Esophagus mucosa (tissue), 1 donor: Measurements from ENCODE around the gene CBX5. TPM values are rescaled to one million over a fixed set of nuclear protein-coding genes. Genes with fewer than 3 reads are reported as not detected.

Source experiments
- ATAC-seq: fragments of 200-7000 bp; cut with Tn5 transposase; one replicate; pipeline ENCODE4 v1.9.1; 2020
- total RNA-seq: library from RNA; stranded (reverse); gene quantifications from one replicate; pipeline ENCODE4 v1.2.4, GENCODE V29; 2023
- donor health status: DM: yes; HTN: yes; CAD: no.

Gene CBX5
- total RNA-seq, 1 donor from 2014 or later = 44.0 TPM

DNA sequence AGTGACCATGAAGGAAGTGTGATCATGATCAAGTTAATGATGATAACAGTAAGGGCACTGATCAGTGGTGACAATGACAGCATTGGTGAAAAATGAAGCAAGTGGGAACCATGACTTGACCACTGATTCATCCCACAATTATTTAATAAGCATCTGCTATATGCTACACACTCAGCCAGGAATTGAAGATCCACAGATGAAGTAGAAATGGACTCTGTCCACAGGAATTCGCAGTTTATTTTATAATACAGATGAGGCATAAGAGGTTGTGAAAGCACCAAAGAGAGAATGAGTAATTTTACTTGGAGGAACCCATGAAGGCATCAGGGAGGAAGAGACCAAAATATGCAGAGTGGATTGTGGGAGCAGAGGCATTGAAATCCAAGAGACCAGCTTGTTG lies 57.3 kb downstream of the CBX5 start:
- no peak for ATAC-seq

DNA sequence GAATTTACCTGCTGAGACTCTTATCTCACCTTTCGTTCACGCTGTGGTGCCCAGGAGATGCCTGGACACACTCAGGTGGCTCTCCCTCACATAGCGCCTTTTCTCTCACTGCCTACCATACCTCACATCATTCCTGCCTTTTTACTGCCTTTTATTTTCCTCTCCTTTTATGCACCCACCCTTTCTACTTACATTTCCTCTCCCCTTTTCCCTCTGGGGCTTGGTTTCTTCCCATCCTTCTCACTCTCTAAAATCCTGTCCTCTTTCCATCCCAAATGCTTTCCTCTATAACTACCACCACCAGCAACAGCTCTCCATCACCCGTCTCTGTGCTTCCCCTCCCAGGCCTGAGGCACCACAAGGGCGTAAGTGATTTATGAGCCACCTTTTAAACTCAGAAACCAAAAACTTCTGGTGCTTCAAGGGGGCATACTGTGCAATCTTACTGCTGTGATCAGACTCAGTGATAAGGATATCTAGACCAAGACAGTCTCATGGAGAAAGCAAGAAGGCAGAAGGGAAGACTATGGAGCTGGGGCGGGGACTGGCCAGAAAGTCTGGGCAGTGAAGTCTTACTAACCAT lies 58.4 kb downstream of the CBX5 start:
- ATAC-seq = no peak

DNA sequence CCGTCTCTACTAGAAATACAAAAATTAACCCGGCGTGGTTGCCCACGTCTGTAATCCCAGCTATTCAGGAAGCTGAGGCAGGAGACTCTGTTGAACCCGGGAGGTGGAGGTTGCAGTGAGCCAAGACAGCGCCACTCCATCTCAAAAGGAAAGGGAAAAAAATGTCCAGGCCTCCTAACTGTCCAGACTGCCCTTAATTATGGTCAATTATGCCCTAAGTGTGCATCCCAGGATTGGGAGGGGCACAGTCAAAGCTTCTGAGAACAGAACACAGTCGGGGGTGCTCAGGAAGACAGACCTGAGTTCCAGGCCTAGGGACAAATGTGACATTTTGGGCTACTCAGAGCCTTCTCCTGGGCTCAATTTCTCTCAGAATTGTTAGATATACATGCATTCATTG lies 59.4 kb downstream of the CBX5 start:
- ATAC-seq = no peak

DNA sequence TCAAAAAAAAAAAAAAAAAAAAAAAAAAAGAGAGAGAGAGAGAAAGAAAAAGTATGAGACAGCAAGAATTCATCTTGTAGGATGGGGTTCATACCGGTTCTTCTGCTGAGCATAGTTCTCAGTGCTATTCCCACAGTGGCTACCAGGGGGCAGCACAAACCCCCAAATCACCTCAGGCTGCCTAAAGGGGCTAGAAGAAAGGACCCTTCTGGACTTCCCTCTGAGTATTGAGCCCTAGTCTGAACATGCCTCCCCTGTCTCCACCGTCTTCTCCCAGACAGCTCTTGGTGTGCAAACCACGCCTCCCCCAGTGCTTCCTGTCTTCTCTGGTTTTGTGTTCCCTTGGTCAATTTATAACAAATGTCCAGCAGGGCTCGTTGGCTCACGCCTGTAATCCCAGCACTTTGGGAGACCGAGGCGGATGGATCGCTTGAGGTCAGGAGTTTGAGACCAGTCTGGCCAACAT lies 59.8 kb downstream of the CBX5 start:
- ATAC-seq = peak; percentile 65

DNA sequence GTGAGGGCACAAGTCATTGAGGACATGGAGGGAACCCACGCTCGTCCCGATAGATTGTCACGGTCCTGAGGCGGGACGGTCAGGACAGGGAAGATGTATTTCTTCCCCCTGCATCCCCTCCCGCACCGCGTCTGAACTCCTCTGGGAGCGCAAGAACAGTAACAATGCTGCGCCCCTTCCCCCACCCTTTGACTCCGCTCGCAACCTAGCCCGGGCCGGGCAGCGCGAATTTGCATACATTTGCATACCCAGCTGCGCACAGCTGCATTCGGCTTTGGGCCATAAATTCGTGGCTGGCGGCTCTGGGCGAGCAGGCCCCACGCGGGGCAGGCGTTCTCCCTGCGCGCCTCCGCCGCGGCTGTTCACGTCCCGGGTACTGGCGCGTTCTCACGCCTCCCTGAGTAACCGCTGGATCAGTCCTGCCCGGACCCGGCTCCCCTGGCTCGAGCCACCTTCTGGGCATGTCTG lies 62.1 kb downstream of the CBX5 start:
- peak; percentile 19 for ATAC-seq

DNA sequence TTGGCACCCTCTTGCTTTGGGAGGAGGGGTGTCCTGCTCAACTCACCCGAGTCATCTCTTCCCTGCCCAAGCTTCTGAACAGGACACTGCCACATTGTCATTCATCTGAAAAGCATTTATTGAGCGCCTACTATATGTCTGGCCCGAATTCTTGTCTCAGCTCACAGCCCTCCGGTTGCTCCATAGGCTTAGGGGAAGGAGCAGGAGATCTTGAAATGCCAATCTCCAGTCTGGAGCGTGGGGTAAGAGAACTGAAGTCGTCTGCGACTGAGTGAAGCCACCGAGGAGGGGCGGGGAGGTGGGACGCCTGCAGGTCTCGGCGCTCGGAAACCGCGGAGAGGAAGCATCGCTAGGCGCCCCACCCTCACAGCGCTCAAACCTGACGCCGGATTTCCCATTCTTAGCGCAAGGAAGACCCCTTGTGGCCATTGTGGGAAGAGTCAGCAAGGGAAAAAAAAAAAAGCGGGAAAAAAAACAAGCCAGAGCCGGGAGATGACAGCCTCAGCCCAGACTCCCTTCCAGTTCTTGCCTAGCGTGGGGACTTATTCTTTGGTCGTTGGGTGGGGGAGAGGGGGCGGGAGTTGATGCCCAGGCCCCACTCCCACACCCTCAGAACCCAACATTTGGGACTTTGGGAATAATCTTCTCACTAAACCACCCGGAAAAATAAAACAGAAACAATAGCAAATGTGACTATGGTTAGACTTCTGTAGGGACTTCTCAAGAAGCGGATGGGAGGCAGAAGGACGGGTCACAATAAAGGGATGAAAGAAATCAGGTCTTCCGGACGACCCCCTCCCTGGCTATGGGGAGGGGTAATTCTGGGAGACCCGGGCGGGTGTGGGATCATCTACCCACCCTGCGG lies 62.9 kb downstream of the CBX5 start:
- ATAC-seq = peak; percentile 54

DNA sequence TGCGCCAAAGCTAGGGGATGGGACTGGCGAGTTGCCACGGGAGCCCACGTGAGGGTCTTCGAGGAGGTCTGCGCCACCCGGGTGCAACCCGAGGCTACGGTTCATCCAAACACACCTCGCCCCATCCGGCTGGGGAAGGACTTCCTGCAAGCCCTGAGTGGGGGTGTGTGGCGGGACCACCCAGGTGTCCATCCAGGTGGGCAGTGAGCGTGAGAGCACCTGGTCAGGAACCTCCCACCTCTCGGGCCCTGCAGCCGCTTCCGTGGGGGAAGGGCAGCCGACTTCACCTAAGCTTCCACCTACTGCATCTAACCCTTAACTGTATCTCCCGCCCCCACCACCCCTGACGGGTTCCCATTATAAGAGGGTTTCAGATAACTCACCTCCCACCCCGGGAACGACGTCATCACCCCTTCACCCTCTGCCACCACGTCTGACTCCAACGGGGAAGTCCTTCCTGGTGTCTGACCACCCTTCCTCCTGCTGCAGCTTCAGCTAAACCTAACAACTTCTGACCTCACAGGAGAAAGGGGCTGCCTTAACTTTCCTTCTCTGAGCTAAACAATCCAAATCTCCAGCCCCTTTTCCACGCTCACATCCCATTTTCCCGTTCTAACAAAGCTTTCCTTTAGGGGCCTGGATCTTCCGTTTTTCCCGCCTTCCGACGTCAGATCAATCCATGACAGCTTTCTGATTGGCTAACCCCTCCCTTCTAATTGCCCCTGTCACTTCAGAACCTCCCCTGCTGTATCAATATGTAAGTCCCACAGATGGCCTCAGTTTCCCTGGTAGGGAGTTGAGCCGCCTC lies 63.7 kb downstream of the CBX5 start:
- ATAC-seq = no peak

DNA sequence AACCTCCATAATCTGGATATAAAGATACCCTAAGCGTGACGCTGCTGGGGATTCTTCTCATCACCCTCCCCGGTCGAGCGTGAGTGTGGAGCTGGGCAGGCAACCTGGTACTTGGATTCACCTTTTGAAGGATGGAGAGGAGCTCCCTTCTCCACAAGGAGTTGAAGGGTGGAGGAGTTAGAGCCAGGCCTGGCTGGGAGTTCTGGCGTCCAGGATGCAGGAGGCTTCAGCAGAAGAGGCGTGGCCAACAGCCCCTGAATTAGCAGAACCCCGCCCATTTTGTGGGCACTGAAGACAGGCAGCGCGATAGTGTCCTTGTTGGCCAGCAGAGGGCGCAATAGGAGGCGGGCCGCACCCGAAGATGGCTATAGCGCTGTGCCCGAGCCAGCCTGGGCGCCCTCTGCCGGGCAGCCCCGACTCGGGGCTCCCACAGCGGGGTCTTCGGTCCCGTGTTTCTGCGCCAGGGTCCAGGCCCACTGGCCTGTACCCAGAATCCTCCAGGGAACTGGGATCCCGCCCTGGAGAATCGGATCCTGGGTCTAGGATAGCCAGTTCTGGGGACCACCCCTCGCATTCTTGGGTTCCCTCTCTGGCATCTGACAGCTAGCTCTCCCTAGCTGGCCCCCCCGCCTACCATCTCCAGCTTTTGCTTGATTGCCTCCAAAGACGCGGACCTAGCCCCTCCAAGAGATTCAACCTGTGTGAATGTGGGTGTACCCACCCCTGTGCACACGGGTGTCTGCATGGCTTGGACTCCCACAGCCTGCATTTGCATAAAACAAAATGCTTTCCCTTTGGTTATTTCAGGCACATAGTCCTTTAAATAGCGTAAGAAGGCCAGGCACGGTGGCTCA lies 65.1 kb downstream of the CBX5 start:
- peak; percentile 83 for ATAC-seq

DNA sequence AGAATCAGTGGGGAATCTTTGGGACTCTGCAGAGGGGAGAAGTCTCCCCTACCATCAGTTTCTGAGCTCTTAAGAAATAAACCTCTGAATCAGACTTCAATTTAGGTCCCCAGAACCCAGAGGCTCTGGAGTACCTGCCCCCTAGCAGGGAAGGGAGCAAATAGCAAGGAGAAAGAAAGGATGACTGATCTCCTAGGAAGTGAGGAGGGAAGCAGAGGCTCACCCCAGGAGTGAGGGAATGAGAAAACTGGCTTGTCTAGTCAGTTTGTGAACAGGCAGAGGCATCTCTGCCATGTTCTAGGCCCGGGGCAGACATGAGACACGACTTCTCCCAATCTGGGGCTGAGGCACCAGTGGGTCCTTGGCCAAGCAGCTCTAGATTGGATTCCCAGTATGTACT lies 66.8 kb downstream of the CBX5 start:
- ATAC-seq = no peak

DNA sequence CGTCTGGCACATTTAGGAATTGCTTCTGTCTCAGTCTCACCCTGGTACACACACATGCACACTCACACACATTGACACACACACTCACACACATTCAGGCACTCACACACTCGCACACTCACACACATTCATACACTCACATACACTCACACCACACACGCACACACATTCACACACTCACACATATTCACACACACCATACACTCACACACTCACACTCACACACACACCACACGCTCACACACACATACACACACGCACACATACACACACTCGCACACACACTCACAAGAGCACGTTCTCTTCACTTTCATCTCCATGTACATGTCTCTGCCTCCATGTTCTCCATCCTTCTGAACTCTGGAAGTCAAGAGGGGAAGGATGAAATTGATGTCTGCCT lies 68.0 kb downstream of the CBX5 start:
- no peak for ATAC-seq

DNA sequence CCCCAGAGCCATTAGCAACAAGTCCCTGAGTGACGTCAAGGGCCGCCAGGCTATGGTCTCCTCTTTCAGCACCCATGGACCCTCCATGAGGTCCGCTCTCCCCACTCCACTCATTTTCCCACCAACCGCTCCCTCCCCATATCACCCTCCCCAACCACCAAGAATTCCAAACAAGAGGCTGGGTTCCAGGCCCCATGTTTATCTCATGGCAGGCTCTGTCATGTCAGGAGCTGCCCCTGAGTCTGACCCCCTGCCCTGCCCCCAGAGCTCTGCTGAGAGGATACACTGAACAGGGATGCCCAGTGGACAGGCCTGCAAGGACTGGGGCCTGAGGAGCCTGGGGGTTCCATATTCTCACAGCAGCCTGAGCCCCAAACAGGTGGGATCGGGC lies 69.5 kb downstream of the CBX5 start:
- ATAC-seq = no peak

DNA sequence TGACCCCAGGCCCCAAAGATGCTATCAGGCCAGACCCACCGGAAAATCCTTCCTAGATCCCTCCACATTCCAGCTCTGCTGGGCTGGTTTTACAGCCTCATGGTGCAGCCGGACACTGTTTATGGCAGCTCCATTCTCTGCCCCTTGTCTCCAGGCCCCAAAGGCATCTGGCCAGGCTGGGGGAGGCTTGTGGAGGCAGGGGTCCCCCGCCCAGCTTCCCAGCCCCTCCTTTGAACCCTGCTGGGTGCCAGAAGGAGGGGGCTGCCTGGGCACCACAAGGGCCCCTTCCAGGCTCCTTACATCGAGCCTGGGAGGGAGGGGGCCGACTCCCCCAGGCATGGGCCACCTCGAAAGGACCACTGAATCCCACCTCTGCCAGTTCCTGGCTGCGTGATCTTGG lies 71.3 kb downstream of the CBX5 start:
- ATAC-seq = no peak

DNA sequence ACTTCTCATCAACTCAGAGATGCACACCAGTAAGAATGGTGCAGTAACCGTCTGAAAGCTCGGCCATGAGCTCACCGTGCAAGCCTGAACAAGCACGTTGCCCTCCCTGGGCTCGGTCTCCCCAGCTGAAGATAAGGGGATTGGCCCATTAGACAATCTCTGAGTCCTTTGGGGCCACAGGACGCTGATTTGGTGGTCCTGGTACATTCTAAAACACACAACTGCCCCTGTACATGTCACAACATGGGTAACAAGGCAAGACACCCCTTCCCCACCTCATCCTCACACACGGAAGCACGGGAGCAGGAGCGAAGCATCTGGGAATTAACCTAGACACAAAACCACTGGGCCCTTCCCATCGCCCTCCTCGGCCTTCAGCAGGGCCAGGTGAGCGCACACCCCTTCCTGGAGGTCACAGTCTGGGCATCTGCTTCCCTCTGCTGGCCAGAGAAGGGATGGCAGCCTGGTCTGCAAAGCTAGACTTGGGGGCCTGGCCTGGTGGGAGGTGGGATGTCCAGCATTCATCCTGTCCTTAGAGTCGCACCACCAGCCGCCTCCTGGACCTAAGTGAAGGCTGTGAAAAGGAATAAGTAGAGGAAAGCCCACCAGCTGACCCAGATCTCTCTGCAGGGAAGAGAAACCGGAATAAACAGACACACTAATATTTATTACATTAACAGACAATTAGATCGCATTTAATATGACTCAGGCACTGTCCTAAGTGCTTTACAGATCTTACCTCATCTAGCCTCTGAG lies 72.2 kb downstream of the CBX5 start:
- ATAC-seq = peak; percentile 86

DNA sequence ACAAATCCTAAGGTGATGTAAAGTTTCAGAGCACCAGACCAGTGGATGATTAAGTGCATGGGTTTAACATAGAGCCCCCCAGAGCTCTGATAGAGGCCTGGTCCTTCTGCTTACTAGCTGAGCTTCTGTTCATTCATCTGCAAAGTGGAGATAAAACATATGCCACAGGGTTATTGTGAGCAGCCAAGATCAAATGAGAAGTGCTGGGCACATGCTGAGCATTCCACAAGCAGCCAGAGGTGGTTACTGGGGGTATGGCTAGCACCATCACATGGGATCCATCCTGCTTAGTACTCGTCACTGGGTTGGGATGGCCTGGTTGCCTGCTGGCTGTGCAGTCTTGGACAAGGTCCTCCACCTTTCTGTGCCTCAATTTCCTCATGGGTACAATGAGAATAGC lies 73.1 kb downstream of the CBX5 start:
- no peak for ATAC-seq

DNA sequence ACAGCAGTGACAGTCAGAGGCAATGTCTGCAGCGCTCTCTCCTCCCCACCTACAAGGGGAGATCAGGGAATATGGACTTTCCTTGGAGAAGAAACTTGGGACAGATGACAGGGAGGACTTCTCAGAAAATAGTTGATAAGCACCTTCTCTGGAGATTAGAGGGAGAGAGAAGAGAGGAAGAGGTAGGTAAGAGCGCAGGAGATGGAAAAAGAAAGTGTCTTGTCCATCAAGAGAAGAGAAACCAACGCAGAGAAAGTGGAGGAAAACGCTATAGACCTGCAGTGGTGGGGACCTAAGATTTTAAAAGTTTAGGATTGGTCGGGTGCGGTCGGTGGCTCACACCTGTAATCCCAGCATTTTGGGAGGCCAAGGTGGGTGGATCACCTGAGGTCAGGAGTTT lies 75.6 kb downstream of the CBX5 start:
- ATAC-seq = no peak

DNA sequence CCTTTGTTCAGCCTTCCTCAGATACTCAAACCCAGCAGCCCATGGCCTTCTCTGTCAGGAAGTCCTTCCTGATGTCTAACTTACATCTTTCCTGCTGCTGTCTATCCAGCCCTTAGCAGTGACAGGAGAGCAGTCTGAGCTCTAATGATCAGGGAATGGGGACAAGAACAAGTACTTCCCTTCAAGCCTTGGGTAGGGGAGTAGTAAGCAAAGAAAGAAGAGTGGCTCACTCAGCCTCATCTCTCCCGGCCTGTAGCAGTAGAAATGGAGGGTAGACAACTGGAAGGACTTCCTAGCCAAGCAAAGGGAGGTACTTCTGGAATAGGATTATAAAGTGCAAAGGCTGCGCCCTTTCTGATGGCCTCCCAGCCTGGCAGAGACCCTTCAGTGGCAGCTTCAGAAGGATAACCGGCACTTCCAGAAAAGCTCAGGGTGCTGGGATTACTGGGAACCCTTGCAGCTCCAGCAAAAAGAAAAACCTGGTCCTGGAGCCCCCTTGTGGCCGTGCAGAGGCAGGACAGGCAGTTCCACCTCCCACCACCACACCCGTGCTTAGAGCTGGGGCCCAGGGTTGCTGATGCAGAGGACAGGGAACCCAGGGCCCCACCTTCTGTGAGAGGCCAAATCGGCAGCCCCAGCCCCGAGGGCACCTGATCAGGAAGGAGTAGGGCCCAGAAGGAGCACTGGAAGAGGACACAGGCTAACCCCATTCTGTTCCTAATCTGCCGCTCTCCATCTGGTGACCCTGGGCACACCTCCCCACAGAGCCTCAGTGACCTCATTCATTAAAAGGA lies 78.7 kb downstream of the CBX5 start:
- peak; percentile 80 for ATAC-seq

DNA sequence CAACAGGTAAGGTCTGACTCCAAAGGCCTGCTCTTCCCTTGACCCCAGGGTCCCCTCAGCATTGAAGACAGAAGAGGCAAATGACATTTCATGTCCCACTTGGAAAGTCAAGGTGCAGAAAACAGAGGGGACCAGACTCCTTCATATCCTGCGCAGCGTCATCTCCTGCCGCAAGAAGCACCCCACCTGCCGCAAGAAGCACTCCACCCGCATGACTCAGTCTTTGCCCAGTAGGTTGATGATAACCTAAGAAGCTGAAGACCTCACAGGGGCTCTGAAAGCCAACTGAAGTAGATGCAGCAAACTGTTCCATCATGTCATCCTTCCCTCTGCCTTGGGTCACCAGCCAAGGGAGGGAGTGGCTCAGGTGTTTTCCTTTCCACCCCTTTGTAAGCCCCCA lies 79.5 kb downstream of the CBX5 start:
- ATAC-seq = no peak

DNA sequence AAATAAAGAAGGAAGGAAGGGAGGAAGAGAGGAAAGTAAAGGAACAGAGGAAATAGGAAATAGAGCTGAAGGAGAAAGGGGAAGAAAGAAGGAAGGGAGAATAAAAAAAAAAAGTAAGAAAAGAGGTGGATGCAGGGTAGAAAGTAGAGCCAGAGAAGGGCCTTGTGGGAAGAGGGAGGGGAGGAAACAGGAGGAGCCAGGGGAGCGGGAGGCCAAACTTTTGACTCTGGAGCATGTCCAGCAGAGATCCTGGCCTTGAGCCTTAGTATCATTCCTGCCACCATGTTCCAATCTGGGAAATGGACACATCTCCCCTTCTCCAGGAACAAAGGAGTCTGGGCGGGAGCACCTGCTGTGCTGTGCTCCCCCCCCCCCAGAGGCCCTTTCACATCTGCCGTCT lies 80.0 kb downstream of the CBX5 start:
- no peak for ATAC-seq

DNA sequence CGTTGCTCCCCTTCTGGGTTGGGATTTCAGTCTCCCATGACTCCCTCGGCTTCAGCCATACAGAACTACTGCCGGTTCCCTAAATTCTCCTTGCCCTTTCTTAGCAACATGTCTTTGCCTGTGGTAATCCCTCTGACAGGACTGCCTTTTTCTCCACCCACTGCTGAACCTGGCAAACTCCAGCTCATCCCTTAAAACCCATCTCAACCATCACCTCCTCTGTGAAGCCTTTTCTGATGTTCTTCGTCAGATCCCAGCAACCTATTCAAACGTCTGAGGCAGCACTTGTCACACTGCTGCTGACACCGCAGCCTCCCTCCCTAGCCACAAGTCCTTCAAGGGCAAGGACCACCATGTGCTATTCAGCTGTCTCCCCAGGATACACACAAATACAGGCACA lies 80.9 kb downstream of the CBX5 start:
- no peak for ATAC-seq

DNA sequence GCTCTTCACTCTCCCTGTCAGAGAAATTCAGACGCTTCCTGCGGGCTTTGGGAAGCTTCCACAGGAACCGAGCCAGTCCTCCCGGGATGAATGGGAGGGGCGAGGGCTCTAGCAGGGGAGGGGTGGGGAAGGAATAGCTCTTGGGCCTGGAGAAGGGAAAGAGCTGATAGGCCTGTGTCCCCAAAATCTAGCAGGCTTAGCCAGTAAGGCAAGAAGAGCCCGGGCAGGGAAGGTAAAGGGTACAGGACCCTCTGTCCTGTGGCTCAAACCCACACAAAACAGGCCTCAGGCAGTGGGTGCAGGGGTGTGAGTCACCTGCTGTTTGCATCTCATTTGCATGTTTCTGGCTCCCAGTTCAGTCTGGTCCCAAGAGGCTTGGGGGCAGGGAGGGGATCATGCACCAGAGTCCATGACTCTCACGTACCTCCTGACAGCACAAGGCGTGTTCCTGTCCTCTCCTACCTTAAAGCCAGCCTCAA lies 82.5 kb downstream of the CBX5 start:
- peak; percentile 85 for ATAC-seq

DNA sequence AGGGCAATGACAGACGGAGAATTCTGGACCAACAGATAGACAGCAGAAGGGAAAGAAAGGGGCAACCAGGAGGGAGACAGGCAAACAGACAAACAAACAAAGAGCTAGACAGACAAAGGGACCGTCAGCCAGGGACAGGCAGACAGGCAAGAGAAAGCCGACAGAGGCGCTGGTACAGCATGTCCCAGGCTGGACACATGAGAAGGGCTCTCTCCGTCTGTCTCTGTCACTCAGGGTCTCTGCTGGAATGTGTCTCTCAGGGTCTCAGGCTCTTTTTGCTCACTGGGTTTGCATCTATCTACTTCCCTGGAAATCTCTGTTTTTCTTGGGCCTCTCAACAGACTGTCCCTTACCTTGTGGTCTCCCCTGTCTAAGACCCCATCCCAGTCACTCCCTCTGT lies 82.9 kb downstream of the CBX5 start:
- no peak for ATAC-seq
